HG02870 (cell line): ENCODE results near the gene NCOR1.
"Not testable (repeated sequence)": the region's sequence is repeated elsewhere in the genome, so short reads cannot be mapped to it uniquely, and the experiment has no call there.

Source experiments
- ATAC-seq: cut with Tn5 transposase; IDR thresholded peaks from one replicate; pipeline ENCODE4 v1.9.1; 2021; ENCODE audit warnings: mild to moderate bottlenecking, moderate library complexity; ENCODE audit not compliant: unreplicated experiment

The NCOR1 gene

DNA sequence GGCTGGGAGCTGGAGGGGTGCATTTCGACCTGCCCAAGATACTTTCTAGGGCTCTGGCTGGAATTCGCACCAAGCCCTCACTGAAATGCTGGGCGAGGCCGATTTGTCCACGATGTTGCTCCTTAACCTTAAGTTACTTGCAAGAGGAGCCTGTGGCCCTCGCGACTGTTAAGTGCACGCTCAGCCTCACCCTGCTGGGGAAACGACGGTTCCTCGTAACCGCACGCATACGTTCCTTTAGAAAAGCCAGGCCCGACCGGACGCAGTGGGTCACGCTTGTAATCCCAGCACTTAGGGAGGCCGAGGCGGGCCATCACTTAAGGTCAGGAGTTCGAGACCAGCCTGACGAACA, 607 bp upstream of the NCOR1 start:
- peak; percentile 7 for ATAC-seq

DNA sequence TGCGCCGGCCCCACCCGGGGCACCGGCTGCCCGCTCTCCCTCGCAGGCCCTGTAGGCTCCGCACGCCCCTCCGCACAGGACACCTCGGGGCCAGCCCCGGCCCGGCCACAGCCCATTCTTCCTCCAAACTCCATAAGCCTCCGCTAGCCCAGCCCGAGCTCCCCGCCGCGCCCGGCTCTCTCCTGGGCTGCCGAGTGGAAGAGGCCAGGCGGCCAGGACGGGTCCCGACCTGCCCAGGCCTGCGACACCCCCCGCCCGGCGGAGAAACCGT, 397 bp downstream of the NCOR1 start:
- peak; percentile 45 for ATAC-seq

DNA sequence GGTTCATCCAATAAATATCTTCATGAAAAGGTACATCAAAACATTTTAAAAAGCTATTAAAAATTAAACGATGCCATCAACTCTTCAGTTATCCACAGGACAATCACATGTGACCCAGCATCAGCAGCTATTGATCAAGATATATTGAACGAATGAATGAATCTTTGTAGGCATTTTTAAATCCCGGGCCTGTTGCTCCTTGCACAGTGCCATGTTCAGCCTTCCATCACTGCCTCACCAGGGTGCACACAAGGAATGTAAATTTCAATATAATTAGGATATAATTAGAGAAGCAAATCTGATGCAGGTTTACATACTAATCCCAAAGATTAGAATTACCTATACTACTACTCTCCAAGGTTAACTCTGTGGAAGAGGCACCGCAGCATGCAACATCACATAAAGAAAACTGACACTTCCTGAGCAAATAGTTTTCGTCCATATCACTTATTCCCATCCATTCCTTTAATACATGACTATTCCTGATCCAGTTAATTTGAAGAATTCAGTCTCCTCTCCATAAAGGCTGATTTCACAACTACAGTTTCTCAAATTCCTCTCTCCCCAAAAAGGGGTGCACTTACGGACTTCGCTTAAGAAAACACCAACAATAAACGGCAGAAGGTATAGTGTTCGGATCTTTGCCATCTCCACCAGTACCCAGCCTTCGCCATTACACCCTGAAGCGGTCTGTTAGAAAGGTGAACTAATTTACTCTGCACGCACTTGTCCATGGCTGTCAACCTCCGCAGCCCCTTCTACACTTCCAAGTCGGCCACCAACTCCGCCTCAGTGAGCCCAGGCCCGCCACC, 938 bp downstream of the NCOR1 start:
- ATAC-seq, result peak; percentile 11

DNA sequence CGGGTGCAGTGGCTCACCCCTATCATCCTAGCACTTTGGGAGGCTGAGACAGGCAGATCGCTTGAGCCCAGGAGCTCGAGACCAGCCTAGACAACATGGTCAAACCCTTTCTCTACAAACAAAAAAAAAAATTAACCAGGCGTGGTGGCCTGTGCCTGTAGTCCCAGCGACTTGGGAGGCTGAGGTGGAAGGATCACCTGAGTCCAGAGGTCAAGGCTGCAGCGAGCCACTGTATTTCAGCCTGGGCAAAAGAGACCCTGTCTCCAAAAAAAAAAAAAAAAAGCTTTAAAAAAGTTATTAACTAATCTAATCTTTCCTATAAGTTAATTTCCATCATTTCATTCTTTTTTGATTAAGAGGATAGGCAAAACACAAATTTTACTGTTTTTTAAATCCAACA, 2.5 kb downstream of the NCOR1 start:
- ATAC-seq, result no peak

DNA sequence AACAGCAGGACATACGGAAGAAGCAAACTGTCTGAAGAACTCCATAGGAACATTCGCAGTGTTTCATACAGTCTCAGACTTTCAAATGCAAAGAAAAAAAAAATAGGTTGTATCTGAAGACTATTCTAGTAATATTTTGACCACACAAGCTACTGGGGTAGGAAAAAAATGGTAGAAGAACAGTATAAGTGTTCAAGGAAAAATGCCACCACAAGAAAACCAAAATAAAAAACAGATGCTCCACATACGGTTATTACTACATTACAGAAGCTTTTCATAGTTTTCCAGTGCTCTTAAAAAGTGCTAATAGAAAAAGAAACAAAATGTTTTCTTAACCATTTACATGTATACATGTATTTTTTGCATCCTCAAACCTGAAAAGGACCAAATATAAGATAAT, 3.7 kb downstream of the NCOR1 start:
- no peak for ATAC-seq

DNA sequence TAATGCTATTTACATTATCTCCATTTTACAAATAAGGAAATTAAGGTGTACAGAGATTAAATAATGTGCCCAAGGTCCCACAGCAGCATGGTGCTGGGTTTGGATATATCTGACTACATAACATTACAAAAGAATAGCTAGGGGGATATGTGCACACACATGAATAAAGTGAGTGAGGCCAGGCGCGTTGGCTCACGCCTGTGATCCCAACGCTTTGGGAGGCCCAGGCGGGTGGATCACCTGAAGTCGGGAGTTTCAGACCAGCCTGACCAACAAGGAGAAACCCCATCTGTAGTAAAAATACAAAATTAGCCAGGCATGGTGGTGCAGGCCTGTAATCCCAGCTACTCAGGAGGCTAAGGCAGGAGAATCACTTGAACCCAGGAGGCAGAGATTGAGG, 10.6 kb downstream of the NCOR1 start:
- not testable (repeated sequence) for ATAC-seq

DNA sequence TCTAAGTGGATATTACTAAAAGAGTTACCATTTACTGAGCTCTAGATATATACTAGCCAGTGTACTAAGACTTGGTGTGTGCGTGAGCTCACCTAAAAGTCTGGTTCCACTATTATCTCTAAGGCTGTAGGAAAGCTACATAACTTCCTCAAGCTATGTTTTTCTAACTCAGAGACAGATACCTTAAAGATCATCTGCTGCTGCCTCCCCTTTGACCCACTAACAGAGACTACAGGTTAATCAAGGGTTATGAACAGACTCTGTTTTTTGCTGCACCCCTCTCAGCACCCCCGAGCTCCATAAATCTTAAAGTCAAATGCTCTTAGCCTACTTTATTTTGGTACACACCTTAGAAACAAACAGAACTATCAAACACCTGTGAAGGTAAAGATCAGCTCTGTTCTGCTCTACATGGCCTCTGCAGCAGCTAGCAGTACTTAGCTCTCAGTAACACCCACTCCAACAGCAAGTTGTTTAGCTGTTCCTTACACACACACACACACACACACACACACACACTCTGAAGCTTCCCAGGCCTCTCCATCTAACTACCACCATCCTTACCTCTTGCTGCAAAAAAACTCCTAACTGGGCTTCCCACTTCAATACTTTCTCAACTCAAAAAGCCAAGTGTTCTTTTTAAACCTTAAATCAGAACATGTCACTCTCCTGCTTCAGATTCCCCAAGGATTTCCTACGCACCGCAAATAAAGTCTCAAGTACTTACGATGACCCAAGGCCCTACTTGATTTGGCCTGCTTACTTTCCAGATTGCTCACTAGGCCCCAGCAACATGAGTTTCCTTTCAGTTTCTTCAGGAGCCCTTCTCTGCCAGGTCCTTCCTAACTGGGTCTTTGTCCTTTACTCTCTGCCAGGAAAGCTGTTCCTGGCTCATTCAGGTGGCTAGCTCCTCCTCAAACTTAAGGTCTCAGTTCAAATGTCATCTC, 12.5 kb downstream of the NCOR1 start:
- not testable (repeated sequence) for ATAC-seq

DNA sequence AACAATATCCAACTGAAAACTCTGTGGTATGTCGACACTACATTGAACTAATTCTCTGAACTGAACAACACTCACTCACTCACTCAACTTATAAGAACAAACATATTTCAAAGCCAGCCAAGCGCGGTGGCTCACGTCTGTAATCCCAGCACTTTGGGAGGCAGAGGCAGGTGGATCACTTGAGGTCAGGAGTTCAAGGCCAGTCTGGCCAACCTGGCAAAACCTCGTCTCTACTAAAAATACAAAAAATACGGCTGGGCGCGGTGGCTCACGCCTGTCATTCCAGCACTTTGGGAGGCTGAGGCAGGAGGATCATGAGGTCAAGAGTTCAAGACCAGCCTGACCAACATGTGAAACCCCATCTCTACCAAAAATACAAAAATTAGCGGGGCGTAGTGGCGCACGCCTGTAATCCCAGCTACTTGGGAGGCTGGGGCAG, 13.6 kb downstream of the NCOR1 start:
- not testable (repeated sequence) for ATAC-seq

DNA sequence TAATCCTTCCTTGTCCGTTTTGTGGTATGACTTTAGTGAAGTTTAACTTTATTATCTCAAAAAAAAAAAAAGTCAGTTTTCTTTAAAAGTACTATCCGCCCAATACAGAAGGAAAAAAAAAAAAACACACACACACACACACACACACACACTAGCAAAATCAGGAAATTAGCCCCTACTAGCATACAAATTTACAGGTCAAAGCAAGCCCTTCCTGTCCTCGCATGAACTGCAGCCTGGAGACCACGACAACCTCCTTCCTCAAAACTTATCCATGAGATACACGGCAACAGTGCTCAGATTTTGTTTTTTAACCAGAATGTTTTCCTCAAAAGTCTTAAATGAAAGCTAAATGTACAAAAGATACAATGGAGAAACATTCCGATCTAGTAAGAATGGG, 16.2 kb downstream of the NCOR1 start:
- ATAC-seq, result no peak

DNA sequence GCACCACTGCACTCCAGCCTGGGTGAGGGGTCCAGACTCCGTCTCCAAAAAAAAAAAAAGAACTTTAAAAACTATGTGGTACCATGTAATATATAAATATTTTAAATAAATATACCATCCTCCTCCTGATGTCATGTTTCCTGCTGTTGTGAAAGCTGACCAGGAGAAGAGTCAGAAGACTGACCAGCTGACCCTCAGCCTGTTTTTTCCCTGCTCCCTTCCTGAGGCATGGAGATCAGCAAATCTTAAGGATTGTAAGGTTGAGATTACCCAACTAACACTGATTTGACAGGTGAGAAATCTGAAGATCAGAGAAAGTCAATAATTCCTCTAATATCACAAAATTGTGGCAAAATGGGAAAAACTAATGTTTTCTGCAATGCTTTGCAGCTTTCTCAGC, 18.1 kb downstream of the NCOR1 start:
- ATAC-seq, result no peak

DNA sequence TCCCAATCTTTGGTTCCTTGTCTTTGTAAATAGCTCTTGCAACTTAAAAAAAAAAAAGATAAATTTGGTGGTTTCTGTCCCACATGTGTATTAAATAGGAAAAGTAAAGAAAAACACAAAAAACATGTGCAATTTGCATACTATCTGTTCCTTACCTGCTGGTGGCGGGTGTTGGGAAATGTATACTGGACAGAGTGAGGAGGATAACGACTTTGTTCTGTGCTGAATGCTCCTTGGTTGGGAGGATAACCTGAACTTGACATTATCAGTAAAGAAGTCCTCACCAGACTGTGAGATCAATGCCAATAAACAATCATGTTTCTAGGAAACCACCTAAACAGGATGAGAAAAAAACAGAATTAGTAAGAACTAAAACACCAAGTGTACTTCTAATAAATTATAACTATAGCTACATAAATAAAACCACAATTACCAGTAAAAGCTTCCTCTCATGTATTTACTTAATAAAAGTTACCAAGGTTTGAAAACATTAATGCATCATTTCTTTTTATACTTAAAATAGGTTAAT, 21.0 kb downstream of the NCOR1 start:
- ATAC-seq, result not testable (repeated sequence)

DNA sequence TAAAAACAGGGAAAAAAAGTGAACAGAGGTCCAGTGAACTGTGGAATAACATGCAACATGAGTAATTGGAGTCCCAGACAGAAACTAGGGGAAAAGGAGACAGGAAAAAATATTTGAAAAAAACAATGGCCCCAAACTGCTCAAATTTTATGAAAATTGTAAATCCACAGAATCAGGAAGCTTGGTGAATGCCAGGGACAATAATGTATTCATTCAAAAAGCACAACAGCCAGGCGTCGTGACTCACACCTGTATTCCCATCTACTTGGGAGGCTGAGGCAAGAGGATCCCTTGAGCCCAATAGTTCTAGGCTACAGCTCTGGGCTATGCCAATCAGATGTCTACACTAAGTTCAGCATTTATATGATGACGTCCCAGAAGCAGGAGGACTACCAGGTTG, 23.7 kb downstream of the NCOR1 start:
- ATAC-seq, result no peak

DNA sequence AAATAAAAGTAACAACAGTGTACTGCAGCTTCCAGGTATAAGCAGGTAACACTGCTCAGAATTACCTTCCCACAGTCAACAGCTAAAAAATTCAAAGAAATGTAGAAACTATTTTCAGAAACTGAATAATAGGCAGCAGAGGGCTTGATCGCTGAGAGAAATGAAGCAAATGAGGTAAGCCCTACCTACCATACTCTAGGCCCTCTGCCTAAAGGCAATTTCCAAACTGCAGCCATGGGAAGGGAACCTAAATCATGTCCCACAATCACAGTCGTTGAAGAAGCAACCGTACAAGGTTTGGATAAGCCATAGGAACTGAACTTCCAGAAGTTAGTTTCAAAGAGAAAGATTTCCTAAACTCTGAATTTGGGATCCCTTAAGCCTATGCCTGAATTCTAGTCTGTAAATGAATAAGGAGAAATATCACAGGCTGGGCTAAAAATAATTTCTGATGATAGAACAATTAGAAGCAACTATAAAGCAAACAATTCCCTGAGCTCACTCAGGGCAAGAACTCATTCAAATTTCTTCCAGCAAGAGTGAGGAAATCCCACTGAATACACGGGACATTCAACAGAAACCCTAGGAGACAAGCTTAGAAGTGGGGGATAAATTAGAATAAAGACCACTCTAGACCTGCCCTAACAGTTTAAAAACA, 24.5 kb downstream of the NCOR1 start:
- ATAC-seq, result no peak

DNA sequence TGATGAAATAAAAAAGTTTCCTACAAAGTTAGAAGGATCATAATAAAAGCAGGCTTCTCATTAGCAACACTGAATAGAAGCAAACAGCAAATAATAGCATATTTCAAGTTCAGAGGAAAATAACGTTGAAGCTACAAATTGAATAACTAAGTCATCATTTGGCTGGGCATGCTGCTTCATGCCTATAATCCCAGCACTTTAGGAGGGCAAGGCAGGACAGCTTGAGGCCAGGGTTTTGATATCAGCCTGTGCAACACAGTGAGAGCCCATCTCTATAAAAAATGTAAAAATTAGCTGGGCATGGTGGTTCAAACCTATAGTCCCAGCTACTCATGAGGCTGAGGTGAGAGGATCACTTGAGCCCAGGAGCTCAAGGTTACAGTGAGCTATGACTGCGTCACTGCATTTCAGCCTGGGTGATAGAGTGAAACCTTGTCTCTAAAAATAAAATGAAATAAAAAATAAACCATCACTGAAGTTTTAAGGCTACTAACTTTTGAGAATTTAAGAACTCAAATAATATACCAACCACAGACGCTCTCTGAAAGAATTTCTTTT, 25.5 kb downstream of the NCOR1 start:
- ATAC-seq, result no peak

DNA sequence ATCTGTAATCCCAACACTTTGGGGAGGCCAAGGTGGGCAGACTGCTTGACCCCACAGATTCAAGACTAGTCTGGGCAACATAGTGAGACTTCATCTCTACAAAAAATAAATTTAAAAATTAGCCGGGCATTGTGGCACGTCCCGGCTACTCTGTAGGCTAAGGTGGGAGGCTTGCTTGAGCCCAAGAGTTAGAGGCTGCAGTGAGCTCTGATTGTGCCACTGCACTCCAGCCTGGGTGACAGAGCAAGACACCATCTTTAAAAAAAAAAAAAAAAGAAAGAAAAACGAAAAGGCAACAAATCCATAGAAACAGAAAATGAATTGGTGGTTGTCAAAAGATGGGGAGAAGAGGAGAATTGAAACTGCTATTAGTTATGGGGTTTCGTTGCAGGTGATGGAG, 27.7 kb downstream of the NCOR1 start:
- no peak for ATAC-seq

DNA sequence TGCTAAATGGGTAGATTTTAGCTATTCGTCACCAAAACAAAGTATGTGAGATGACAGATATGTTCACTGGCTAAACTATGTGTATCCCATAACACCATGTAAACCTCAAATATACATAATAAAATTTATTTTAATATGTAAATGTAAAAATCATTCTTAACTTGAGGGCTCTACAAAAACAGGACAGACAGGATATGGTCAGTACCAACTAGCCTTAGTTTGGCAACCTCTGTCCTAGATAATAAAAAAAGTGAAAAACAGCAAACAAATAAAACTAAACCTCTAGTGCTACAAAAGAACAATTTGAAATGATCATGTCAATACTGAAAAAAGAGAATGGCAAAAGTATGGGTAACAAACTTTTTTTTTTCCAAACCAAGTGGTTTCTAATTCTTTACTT, 33.8 kb downstream of the NCOR1 start:
- ATAC-seq, result no peak

DNA sequence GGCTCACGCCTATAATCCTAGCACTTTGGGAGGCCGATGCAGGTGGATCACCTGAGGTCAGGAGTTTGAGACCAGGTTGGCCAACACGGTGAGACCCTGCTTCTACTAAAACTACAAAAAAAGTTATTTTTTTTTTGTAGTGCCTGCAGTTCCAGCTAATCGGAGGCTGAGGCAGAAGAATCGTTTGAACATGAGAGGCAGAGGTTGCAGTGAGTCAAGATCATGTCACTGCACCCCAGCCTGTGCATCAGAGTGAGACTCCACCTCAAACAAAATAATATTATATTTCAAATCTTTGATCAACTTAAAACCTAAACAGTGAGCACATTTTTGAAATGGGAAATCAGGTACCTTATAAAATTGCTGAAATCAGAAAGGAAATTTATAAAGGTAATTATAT, 36.5 kb downstream of the NCOR1 start:
- no peak for ATAC-seq

DNA sequence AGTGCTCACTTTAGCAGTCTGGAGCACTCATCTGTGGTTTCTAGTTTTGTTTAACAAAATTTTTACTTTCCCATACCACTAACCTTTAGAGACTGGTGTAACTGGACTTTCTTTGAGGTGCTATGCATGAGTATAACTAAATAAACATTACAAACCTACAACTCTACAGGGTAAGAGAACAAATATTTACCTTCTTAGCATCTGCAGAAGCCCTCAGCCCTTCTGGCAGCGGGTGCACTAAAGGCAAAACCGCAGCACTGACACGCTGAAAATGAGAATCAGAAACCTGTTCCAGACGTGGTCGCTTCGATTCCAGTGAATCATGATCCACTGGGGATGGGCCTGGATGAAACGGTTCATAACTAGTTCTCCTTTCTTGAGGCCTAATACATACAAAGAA, 43.7 kb downstream of the NCOR1 start:
- ATAC-seq, result no peak

DNA sequence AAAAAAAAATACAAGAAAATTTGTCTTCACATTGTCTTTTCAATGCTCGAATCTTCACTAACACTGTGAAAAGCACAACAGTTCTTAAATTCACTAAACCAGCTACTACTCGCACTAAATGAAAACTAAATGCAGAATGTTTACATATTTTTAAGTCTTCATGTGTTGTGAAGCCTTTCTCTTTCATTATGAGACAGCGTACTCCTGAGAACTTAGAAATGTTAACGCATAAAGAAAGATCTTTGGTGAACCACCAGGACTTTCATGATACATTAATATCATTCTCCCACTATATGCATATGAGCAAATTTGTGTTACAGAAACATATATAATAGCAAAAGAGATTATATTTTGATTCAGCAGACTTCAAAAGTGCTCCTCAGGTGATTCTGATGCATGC, 48.6 kb downstream of the NCOR1 start:
- ATAC-seq, result not testable (repeated sequence)

DNA sequence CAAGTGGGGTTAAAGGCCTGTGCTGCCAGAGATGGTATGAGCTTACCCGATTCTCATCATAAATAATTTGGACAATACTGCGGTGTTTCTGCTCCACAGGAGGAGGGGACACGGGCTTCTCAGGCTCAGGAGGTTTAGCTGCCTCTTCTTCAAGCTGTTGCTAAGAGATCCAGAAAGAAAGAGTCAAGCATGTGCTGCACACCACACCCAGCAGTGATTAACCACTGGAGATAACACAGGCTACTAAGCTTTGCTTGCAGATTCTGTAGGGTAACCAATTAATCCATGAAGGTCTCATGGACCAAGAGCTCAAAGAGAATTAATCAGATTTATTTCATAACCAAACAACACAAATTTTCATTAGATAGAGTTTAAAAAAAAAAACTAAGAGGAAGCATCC, 56.6 kb downstream of the NCOR1 start:
- ATAC-seq, result no peak

DNA sequence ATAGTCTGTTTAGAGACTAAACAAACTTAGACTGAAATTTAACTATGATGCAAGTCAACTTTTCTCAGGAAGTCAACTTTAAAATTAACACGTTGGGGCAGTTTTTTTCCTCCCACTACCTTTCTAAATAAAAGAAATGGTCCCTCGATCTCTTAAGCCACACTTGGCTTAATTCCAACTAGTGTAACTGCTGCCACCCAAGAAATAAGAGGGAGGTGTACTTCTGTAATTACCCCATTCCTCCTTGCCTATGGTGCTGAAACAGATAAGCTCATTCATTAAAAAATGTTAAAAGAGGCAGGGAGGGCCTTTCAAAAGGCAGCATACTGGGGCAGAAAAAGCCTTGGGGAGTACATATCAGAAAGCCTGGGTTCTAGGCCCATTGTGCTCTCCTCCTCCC, 59.8 kb downstream of the NCOR1 start:
- ATAC-seq, result no peak
